DOHH2 (cell line): ENCODE data around the gene TFF1.

Source experiments
- H3F3A ChIP-seq: fragments of 200-600 bp; sonication (generic), shearing (Covaris generic); 2 replicates; pipeline ENCODE4 v1.6.0; 2016; ENCODE audit warnings: antibody characterized with exemption, mild to moderate bottlenecking; ENCODE audit not compliant: control insufficient read depth, insufficient read depth
- H3K27ac ChIP-seq: fragments of 200-600 bp; sonication (generic); 2 replicates; pipeline ENCODE4 v1.5.1; 2014; ENCODE audit warnings: low read depth, mild to moderate bottlenecking, low read length, moderate library complexity
- H3K27me3 ChIP-seq: fragments of 200-600 bp; sonication (generic); 2 replicates; pipeline ENCODE4 v1.6.1; 2014; ENCODE audit warnings: mild to moderate bottlenecking, low read length, mixed read lengths; ENCODE audit not compliant: control insufficient read depth
- H3K36me3 ChIP-seq: fragments of 200-600 bp; sonication (generic); 2 replicates; pipeline ENCODE4 v1.6.1; 2014; ENCODE audit warnings: mild to moderate bottlenecking, low read length, moderate library complexity, mixed read lengths; ENCODE audit not compliant: control insufficient read depth
- H3K4me1 ChIP-seq: fragments of 200-600 bp; sonication (generic); 2 replicates; pipeline ENCODE4 v1.6.1; 2014; ENCODE audit warnings: mild to moderate bottlenecking, low read length, mixed read lengths; ENCODE audit not compliant: control insufficient read depth
- H3K4me2 ChIP-seq: fragments of 200-600 bp; sonication (generic); 2 replicates; pipeline ENCODE4 v1.6.0; 2014; ENCODE audit warnings: mild to moderate bottlenecking, low read length, moderate library complexity
- H3K4me3 ChIP-seq: fragments of 200-600 bp; sonication (generic); 2 replicates; pipeline ENCODE4 v1.5.1; 2014; ENCODE audit warnings: mild to moderate bottlenecking, low read length, mixed read lengths
- H3K79me2 ChIP-seq: fragments of 200-600 bp; sonication (generic); 2 replicates; pipeline ENCODE4 v1.6.1; 2014; ENCODE audit warnings: mild to moderate bottlenecking, low read length, mixed read lengths; ENCODE audit not compliant: control insufficient read depth
- H3K9me2 ChIP-seq: fragments of 200-600 bp; sonication (generic); replicated peaks from 2 replicates; pipeline ENCODE4 v1.6.1; 2014; ENCODE audit warnings: mild to moderate bottlenecking, low read length, mixed read lengths; ENCODE audit not compliant: control insufficient read depth
- H3K9me3 ChIP-seq: fragments of 200-600 bp; sonication (generic); 2 replicates; pipeline ENCODE4 v1.6.1; 2014; ENCODE audit warnings: antibody characterized with exemption, low read length, mixed read lengths; ENCODE audit not compliant: control insufficient read depth, insufficient read depth
- H4K20me1 ChIP-seq: fragments of 200-600 bp; sonication (generic); 2 replicates; pipeline ENCODE4 v1.6.0; 2014; ENCODE audit warnings: low read depth, mild to moderate bottlenecking, antibody characterized with exemption, low read length, moderate library complexity; ENCODE audit not compliant: control insufficient read depth, insufficient read depth
- EZH2phosphoT487 ChIP-seq: fragments of 200-600 bp; sonication (generic); IDR thresholded peaks from 2 replicates; pipeline ENCODE4 v1.6.1; 2017; ENCODE audit warnings: borderline replicate concordance, mild to moderate bottlenecking, antibody characterized with exemption, low read length, moderate library complexity, mixed read lengths
- TF ChIP-seq, protein P1 (sequence below): fragments of 200-600 bp; sonication (generic); IDR thresholded peaks from one replicate; pipeline ENCODE4 v1.5.1; 2014; ENCODE audit warnings: antibody characterized with exemption, mild to moderate bottlenecking, low read depth, low read length; ENCODE audit not compliant: poor library complexity, severe bottlenecking

TFF1 gene

DNA sequence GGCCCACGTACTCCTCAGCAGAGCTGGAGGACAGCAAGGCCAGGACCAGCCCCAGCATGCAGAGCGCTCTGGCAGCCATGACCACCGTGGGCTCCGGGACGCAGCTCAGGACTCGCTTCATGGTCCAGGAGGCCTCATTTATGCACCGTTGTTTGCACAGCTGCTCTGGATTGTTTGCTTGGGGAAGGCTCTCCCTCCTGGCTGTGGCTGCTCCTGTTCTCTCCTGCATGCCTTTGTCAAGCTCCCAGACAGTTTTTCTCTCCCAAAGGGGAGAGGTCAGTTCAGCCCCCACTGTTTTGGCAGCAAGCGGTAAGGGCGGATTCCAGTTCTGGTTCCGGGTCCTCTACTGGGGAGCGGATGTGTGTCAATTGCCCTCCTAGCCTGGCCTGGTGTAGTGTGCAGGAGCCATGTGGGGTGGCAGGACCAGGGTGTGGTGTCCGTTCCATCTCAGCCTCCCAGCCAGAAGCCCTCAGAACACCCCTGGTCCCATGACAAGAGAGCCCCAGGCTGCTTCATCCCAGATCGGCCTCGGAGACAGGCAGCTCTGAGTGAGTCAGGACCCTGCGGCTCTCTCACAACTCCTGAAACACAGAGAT, 50.9 kb downstream of the TFF1 start, which contains the start of gene TFF3:
Gene TFF3 (minus strand): TSS at position 114 of the 596 bp plus-strand sequence. CDS start 35 bp downstream, at position 79.
- H3K9me2 ChIP-seq, result no peaks in the 10 kb centered on the region
- H3K4me2 ChIP-seq, result no peak within 1 kb of the TSS
- peaks cover 7% of the 10 kb centered on the region for H3K27me3 ChIP-seq
- no peaks in the 10 kb centered on the region for H3K9me3 ChIP-seq
- H3K4me3 ChIP-seq, result no peak within 1 kb of the TSS
- H4K20me1 ChIP-seq, result no peaks in the 10 kb centered on the region
- TF ChIP-seq, protein P1, sequence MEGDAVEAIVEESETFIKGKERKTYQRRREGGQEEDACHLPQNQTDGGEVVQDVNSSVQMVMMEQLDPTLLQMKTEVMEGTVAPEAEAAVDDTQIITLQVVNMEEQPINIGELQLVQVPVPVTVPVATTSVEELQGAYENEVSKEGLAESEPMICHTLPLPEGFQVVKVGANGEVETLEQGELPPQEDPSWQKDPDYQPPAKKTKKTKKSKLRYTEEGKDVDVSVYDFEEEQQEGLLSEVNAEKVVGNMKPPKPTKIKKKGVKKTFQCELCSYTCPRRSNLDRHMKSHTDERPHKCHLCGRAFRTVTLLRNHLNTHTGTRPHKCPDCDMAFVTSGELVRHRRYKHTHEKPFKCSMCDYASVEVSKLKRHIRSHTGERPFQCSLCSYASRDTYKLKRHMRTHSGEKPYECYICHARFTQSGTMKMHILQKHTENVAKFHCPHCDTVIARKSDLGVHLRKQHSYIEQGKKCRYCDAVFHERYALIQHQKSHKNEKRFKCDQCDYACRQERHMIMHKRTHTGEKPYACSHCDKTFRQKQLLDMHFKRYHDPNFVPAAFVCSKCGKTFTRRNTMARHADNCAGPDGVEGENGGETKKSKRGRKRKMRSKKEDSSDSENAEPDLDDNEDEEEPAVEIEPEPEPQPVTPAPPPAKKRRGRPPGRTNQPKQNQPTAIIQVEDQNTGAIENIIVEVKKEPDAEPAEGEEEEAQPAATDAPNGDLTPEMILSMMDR, result no peak
- TF ChIP-seq EZH2phosphoT487, result no peak
- H3K4me1 ChIP-seq, result peaks cover 14% of the 10 kb centered on the region
- H3F3A ChIP-seq, result no peaks in the 10 kb centered on the region
- H3K79me2 ChIP-seq, result no peaks in the 10 kb centered on the region
- H3K36me3 ChIP-seq, result no peaks in the 10 kb centered on the region
- H3K27ac ChIP-seq, result no peak within 1 kb of the TSS

DNA sequence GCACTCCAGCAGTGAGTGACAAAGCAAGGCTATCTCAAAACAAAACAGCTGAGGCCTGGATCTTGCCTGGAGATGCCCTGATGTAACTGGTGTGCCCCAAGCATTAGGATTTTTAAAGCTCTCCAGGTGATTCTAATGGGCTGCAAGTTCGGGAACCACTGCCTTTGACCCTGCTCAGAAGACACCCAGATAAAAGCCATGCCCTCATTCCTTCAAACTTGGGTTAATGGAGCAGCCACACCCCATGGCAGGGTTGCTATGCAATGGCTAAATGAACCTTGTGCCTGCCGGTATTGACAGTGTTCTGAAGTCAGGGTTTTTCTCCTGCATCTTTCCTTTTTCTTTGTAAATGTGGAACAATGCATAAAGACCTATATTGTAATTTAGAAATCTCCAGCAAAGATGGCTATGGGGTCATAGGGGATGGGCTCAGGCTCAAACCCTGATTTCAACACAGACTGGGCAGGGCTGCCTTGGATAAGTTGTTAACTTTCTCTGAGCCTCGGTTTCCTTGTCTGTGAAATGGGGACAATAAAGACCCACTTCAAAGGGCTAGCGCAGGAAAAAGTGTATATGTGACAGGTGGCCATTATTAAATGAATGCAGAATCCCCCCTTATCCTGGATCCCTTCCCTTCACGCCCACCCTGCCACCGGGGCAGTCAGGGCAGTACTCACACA, 51.6 kb downstream of the TFF1 start:
- Histone ChIP-seq H3K36me3 (no peaks in the 10 kb centered on the region), H3K27me3 (peaks cover 7% of the 10 kb centered on the region), H3K4me1 (peaks cover 10% of the 10 kb centered on the region), H3K4me3 (no peak overlapping the region), H4K20me1 (no peaks in the 10 kb centered on the region), H3F3A (no peaks in the 10 kb centered on the region), H3K27ac (no peak overlapping the region), H3K79me2 (no peaks in the 10 kb centered on the region), H3K9me2 (no peaks in the 10 kb centered on the region), H3K4me2 (no peak overlapping the region), H3K9me3 (no peaks in the 10 kb centered on the region)
- TF ChIP-seq, protein P1, result no peak
- TF ChIP-seq EZH2phosphoT487, result no peak

DNA sequence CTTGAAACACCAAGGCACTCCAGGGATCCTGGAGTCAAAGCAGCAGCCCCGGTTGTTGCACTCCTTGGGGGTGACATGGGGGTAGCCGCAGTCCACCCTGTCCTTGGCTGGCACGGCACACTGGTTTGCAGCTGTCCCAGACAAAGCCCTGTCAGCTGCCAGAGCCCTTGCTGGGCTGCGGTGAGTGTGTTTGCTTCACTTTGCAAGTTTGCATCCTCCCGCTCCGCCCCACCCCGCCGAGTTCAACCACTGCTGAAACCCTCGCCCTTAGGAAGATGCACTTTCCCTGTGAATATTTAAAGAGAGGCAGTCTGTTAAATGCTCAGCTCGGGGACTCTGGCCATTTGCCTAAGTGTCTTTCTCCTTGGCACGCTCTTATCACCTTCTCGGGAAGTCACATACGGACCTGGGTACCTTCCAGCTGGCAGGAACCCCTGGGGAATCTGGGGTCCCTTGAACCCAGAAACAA, 52.8 kb downstream of the TFF1 start:
- Histone ChIP-seq H3K4me2 (no peak overlapping the region), H3K9me2 (no peaks in the 10 kb centered on the region), H3K9me3 (no peaks in the 10 kb centered on the region), H3K36me3 (no peaks in the 10 kb centered on the region), H3F3A (no peaks in the 10 kb centered on the region), H4K20me1 (no peaks in the 10 kb centered on the region), H3K4me1 (no peaks in the 10 kb centered on the region), H3K79me2 (no peaks in the 10 kb centered on the region), H3K4me3 (no peak overlapping the region), H3K27me3 (peaks cover 7% of the 10 kb centered on the region), H3K27ac (no peak overlapping the region)
- TF ChIP-seq, protein P1, result no peak
- TF ChIP-seq EZH2phosphoT487, result no peak
